Glomerular endothelial cell (primary cell): Measurements from ENCODE around the gene STK11. TPM values are rescaled to one million over a fixed set of nuclear protein-coding genes. Genes with fewer than 3 reads are reported as not detected.

Experiments
- DNase-seq: peaks from one replicate; pipeline ENCODE4 v3.0.0-alpha.2; 2011; ENCODE audit warnings: low read depth, low spot score; ENCODE audit errors: extremely low read depth
- total RNA-seq: library from RNA; depleted of rRNA; stranded (reverse); fragments of >200 nt; gene quantifications from 2 replicates; pipeline ENCODE4 v1.2.3, GENCODE V29; 2015

STK11 gene
- total RNA-seq, 1 donor from 2014 or later = 77.7 TPM

GRCh38 chr19:1234051-1234954 is 28.7 kb downstream of the STK11 start:
- DNase-seq = no peak

GRCh38 chr19:1234955-1235380 is 29.4 kb downstream of the STK11 start:
- DNase-seq = no peak

DNA sequence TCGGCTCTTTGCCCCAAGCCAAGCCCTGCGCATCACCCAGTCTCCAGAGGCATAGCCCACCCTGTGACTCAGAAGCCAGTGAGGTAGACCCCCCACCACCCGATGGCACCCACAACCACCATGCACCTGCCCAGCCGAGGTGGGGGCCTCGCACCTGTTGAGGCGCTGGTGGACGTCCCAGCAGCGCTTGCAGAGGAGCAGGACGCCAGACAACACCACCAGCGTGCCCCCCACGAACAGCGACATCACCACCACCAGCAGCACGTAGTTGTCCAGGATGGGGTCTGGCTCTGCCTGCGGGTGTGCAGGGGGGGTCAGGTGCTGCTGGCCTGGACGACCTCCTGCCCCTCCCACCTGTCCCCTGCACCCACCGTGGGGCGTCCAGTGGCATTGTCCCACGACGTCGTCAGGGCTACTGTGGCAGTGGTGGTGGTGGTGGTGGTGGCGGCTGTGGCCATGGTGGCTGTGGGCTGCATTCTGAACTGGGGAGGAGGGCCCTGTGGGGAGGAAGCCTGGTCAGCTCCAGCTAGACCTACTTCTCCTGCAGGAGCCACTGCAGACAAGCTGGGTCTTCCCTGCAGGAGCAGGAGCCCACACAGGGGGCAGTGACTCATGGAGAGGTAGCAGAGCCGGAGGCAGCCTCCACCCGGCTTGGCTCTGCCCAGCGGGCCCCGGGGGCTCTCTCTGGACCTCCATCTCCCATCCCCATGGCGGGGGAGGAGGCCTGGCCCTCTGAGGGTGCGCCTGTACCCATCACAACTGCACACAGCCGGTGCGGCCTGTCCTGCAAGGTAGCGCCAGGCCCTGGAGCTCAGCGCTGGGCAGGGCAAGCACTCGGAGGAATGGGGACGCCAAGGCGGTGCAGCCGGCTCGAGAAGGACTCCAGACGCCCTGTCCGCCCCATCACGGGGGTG is 30.3 kb downstream of the STK11 start:
- DNase-seq = no peak

DNA sequence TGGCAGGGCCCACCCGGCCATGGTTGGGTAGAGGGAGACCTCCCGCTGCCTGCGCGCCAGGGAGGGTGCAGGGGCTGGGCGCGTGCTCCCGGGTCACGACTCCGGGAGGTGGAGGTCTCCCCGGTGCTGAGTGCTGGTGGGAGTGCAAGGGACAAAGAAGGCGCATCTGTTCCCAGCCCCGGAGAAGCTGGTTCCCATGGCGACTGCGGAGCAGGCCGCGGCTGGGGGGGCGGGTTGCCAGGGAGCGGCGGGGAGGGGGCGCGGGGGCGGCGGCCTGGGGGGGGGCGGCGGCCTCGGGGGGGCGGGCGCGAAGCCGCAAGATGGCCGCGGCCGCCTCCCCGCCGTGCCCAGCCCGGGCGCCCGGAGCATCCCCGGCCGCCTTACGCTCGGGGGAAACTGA is 31.0 kb downstream of the STK11 start:
- DNase-seq = no peak

DNA sequence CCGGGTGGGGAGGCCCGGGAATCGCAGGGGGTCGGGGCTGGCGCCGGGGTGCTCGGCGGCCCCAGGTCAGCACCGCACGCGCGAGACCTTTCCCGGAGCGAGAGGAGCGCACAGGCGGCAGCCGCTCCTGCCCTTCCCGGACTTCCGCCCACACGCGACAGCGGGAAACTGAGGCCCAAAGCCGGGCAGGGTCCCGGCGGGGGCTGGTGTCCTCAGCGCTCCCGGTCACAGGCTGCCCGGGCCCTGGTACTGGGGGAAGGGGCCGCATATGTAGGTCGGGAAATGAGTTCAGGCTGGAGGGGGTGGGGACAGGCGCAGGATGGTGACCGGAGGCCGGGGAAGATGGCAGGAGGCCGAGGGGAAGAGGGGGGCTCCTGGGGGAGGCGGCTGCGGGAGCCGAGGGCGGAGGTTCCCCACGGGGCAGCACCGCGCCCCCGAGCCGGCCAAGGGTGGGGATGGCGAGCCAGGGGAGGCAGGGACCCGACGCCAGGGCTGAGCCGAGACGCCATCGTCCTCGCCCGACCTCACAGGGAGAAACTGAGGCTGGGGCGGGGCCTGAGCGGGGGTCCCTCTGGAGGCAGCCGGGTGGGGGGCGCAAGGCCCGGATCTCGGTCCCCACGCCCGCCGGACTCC is 31.6 kb downstream of the STK11 start:
- DNase-seq = no peak

DNA sequence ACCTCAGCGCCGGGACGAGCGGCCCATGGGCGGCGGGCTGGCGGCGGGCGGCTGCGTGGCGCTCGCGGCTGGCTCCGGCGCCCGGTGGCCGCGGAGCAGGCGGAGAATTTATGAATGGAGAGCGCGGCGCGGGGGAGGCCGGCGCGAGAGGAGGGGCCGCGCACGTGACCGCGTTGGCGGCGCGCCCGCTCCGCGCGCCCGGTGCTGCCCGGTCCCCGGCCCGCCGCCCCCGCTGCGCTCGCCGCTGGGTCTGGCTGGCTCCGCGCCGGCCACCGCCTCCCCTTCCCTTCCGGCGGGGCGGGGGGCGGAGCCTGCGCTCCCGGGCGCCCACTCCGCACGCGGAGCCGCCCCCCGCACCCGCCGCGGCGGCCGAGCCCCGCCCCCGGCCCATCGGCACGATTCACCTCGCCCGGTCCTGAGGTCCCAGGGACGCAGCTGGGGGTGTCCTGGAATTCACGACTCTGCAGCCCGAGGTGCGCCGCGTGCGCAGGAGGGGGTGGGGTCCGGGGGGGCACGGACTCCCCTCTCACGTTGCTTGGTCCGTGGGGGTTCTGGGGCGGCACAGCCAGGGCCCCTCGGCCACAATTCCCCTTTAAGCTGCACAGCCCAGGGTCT is 32.3 kb downstream of the STK11 start, which contains the start of gene CBARP:
CBARP (minus strand) TSS at position 252 of the 615 bp plus-strand sequence. CDS start 1,905 bp downstream, outside the sequence.
- no peak for DNase-seq

DNA sequence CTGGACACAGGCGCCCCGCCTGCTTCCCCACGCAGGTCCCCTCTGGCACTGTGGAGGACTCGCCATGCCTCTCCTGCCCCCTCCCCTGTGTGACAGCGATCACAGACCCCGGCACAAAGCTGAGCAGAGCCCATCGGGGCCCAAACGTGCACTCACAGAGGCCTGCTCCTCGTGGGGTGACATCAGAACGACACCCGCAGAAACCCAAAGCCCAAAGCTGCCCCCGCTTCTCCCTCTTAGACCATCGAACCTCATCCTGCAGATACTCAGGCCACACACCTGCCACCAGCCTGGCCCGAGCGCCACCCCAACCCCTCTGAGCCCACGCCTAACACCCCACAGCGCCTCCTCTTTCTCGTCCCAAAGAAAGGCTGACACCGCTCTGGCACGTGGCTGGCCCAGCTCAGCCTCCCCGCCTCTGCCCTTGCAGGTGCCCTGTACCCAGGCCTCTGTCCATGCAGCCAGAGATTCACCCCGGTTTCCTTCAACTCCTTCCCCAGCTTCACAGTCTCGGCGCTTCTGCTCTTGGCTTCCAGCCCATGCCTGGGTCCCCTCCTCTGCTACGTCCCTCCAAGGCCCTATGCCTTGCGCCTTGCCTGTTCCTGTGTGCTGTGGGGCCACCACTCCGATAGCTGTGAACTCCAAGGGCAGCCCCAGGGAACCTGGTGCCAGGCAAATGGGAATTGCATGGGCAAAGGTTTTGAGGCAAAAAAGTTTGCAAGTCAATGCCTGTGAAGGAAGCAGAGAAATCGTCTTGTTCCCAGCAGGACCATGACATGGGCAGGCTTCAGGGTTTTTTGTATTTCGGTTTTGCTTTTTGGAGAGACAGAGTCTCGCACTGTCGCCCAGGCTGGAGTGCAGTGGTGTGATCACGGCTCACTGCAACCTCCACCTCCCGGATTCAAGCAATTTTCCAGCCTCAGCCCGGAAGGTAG is 33.1 kb downstream of the STK11 start:
- no peak for DNase-seq

GRCh38 chr19:1239420-1239795 is 33.8 kb downstream of the STK11 start:
- DNase-seq = no peak

DNA sequence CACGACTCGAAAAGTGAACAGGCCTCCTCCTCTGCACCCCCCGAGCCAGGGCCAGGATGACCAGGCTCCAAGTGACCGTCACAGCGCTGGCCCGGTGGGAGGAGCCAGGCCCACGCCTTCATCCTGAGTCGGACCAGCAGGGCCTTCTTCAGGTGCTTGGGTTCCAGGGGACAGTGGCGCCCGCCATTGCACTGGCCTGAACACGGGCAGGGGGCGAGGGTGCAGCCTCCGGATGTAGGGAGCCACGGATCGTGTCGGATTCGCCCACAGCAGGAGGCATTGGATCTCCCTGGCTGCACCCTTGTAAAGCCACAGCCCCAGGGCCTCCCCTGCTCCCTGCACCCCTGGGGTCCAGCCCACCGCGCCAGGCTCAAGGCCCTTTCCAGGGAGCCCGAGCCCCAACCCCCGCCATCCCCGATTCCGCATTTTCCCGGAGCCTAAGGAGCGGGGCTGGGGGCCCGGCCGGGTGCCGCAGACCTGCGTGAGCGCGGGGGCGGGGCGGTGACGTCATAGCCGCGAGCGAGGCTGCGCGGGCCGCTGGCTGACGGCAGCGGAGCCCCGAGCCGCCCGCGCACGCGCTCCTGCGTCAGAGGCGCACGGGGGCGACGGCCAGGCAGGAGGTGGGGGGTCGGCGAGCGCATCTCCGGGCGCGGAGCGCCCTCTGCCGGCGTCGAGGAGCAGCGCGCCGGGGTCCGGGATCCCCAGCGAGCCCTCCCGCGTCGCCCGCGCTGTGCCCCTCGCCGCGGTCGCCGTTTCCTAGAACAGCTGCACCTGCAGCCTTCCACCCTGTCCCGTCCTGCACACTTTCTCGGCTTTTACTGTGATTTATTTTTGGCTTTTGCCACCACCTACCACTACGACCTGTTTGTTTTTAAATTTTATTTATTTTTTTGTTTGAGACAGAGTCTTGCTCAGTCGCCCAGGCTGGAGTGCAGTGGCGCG is 34.5 kb downstream of the STK11 start:
- no peak for DNase-seq

GRCh38 chr19:1240925-1241324 is 35.3 kb downstream of the STK11 start:
- DNase-seq = no peak

GRCh38 chr19:1241417-1242095 is 36.0 kb downstream of the STK11 start, which contains the start of gene ATP5F1D:
TSS of gene ATP5F1D (plus strand) at chr19:1241751. CDS start at chr19:1241851, 100 bp downstream.
- DNase-seq = no peak

GRCh38 chr19:1243768-1244692 is 38.5 kb downstream of the STK11 start:
- no peak for DNase-seq

DNA sequence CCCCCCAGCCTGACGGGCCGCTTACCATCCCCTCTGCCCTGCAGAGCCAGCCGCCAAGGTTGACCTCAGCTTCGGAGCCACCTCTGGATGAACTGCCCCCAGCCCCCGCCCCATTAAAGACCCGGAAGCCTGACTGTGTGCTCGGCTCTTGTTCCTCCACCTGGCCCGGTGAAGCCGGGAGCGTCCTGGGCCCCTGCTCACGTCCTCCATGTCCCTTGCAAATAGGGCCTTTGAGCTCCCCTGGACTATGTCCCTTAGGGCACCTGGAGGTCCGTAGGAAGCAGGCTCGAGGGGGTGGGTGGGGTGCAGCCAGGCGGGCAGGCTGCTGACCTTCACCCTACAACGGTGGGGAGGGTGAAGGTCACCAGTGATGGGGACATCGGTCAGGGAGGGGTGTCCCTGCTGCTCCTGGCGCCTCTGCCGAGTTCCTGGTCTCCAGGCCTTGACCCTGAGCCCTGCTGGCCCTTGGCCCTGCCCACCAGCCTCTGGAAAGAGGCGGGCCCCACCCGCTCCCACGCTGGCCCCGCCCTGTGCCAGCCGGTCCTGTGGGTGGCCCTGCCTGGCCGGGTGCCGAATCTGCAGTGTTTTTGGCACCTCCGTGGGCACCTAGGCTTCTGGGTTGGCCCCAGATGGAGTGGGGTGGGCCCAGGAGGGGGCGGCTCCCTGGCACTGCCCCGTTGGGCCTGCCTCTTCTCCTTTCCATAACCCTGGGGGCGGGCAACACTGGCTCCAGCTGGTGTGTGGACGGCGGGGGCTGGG is 39.3 kb downstream of the STK11 start:
- no peak for DNase-seq

DNA sequence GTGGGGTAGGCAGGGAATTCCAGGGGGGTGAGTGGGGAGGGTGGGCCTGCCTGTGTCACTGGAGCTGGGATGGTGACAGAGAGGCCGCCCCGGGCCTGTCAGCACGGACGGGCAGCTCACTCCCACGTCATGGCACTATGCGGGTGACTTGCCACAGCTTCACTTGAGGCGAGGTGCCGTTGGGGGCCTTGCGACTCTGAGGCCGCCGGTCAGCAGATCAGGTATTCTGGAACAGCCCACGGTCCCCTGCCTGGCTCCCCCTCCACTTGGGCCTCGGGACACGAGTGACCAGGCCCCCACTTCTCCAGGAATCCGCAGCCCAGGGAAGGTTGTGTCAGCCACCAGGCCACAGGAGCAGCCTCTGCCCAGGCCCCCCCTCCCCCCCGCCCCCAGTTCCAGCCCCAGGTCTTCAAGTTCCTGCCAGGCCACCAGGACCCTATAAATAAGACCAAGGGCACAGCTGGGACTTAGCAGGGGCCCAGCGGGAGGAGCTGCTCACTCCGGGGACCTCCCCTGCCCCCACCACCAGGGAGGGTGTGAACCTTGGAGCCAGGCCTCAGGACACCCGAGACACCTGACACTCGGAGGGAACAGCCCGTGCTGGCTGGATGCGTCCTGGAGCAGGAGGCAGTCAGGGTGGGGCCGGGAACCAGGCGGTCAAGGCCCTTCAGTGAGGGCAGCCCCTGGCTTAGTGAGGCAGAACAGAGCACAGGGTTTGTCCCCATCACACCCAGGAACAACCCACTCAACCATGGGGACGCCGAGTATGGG is 40.1 kb downstream of the STK11 start:
- DNase-seq = no peak
